Activated CD8-positive, alpha-beta memory T cell treated with anti-CD3 and anti-CD28 coated beads, Interleukin-2, amount 50 U/mL, for 24 hours (primary cell): ENCODE measurements around the gene BIN1.
"Not testable (repeated sequence)": the region's sequence is repeated elsewhere in the genome, so short reads cannot be mapped to it uniquely, and the experiment has no call there.

ENCODE experiments used
- DNase-seq: peaks from one replicate; pipeline ENCODE4 v3.0.0-alpha.2; 2020; ENCODE audit errors: extremely low read depth

The BIN1 gene

DNA sequence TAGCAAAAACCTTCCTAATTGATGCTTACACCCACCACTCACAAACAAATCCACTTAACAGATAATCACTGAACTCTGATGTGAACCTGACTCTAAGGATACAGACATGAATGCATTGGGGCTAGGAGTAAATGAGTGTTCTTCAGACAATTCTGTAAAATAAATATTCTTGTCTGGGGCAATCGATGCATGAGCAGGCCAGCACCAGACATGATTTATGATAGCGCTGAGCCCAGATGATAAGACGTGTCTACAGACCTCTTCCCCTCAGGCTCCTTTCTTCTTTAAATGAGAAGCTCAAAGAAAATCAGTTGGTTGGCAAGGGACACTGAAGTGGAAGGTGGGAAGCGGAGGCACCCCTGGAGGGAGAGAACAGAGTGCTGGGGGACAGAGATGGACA, 27.3 kb upstream of the BIN1 start:
- DNase-seq = no peak

- DNase-seq = no peak
Observed at GRCh38 chr2:127133793-127134192, 26.8 kb upstream of the BIN1 start.

DNA sequence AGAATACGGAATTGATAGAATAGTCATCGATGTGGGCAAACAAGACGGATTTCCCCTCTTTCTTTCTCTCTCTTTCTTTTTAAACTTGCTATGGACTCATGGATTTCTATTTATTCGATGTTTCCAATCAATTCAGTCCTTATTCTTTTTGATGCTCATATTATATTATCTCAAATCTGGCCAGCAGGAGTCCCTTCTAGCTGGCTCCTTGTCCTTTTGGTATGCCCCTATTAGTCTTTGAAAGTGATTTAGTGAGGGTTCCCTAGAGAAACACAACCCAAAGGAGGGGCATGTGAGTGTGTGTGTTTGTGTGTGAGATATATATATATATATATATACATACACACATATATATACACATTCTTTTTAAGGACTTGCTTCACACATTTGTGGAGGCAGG, 23.5 kb upstream of the BIN1 start:
- DNase-seq = no peak

DNA sequence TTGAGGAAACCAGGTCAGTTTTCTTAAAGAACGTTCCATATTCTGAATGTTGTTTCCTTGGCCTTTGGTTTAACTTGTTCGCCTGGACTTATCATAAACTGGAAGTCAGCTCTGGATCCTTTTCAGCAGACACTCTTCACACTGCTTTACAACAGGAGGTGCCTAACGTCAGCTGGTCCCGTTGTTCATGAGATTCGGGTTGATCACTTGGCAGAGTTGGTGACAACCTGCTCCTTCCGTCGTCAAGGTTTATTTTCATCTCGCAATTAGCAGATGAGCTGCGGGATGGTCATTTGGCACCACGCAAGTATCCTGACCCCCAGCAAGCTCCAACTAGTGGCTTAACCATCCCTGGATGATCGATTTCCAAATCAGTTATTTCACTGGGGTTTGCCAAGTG, 23.0 kb upstream of the BIN1 start:
- DNase-seq = no peak

DNA sequence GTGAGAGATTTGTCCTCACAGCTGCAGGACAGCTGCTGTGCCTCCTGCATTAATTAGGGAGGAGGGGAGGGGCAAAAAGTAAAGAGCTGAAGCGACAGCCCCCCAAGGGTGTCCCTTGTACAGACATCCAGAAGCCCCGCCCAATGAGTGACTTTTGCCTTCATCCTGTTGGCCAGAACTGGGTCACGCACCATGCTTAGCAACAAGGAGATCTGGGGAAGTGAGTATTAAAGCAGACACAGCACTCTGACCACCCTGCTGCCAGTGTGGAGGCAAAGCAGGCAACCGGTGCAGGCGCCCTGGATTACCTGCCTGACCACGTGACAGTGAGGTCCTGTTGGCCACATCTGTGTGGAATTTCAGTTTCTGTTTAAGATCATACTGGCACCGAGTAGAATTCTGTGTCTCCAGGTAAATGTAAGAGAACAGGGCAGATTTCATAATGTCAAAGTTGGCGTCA, 21.5 kb upstream of the BIN1 start:
- DNase-seq = no peak

GRCh38 chr2:127125821-127126220, 18.9 kb upstream of the BIN1 start:
- no peak for DNase-seq

- DNase-seq = no peak
Observed at GRCh38 chr2:127124426-127124825, 17.5 kb upstream of the BIN1 start.

DNA sequence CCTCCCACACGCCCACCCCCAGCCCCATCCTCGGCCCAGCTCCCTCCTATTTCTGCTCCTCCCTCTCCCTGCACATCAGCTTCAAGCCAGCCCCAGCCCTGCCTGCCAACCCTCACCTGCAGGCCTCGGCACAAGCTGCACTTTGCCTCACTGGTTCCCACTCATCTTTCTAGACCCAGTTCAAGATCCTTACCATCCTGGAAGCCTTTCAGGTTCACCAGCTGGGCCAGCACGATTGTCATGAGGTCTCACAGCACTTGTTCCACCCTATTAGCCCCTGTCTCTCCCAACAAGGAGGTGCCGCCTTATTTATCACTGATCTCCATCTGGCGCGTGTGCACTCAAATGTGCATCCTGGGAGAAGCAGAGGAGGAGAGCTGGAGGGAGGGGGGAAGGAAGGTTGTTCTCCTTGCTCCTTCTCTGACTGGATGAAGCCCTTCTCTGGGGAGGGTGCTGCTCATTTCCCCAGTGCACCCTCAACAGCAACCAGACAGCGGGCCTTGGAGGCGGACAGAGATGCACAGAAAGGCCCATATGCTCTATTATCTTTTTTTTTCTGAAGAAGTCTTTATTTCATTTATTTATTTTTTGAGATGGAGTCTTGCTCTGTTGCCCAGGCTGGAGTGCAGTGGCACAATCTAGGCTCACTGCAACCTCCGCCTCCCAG, 15.5 kb upstream of the BIN1 start:
- no peak for DNase-seq

GRCh38 chr2:127121776-127122176, 14.8 kb upstream of the BIN1 start:
- no peak for DNase-seq

DNA sequence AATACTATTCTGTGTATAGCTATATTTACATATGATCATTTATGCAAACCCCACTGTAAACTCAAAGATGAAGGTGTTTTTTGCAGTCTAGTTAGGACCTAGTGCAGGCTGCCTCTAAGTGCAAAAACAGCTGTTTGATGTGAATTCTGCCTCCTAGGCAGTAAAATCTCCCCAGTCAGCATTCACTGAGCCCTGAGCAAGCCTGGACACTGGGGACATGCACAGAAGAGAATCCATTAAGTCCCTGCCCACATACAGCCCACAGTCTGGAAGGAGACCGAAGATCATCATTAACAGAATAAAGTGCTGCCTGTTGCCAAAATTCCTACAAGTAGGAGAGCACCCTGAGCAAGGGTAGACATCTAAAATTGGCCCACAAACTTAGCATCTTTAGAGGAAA, 14.4 kb upstream of the BIN1 start:
- DNase-seq = no peak

DNA sequence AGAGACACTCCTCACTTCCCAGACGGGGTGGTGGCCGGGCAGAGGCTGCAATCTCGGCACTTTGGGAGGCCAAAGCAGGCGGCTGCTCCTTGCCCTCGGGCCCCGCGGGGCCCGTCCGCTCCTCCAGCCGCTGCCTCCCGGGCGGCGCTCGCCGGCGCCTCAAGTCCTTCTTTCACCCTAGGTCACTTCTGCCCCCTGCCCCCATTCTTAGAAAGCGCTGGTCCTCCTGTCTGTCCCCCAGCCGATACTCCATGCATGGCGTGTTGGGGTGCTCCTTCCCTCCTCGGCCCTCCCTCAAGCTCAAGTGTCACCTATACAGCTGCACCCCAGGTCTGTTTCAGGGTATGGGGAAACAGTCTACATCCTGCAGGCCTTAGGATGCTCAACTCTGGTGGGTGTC, 13.5 kb upstream of the BIN1 start:
- DNase-seq = not testable (repeated sequence)

DNA sequence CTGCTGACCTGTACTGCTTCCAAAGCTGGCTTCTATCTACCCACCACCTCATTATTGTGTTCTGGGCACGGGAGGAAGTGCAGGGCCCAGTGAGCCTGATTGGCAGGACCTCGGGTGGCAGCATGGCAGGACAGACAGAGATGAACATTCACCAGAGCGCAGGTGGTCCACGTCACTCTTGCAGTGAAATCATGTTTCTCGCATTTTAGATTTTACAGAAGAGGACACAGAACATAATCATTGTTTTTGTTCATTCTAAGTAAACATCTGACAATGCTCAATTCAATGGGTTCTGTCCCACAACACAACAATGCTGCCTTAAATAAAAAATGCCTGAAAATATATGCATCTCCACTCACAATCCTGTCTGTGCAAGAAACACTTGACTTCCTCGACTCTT, 11.5 kb upstream of the BIN1 start:
- DNase-seq = no peak

- no peak for DNase-seq
Observed at GRCh38 chr2:127118038-127118437, 11.1 kb upstream of the BIN1 start.

DNA sequence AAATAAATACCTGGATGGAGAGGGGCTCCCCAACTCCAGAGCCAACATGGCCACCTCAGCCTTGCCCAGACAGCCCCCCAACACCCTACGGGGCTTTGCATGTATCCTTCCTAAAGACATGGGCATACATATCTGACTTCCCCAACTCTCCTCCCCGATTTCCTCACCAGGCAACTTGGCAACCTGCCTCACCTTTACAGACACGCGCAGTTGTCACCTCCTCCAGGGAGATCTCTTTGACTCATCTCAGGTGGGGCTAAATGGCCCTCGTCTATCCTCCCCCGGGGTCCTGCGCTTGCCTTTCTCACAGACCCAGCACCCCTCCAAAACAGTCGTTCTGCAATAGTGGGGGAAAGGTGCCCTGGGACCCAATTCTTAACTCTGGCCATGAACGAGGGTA, 10.6 kb upstream of the BIN1 start:
- DNase-seq = no peak

- DNase-seq = no peak
Observed at GRCh38 chr2:127115471-127116199, 8.7 kb upstream of the BIN1 start.

DNA sequence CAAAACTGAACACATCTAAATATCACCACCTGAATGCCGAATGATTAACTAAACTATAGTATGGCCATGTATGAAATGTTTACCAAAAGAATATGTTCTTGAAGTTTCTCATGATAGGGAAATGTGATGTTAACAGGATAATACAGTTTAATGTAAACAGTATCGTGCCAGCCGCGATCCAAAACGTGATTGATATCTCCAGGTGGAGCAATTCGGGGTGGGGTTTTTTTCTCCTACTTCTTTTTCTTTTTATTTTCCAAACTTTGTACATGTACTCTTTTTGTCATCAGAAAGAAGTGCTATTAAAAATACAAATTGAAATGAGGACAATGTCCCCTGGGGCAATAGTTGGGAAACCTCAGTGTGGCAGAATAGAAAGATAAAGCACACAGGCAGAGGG, 4.0 kb upstream of the BIN1 start:
- DNase-seq = no peak

DNA sequence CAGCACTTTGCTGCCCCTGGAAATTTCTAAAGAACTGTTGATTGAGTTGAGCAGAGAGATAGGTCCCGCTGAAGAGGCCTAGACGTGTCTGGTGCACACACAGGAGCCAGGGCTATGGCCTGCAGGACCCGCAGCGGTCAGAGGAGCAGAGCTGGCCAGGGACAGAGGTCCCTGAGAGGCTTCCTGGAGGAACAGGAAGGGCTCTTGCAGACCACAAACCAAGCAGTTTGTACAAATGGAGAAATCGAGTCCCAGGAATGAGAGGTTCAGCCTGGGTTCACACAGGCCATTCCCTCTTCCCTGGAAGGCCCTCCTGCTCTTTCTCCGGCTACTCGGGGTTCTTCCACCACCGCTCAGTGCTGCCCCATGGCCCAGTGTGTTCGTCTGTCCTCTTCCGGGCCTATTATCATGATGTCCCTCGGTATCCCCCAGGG, 1.2 kb upstream of the BIN1 start:
- DNase-seq = no peak

DNA sequence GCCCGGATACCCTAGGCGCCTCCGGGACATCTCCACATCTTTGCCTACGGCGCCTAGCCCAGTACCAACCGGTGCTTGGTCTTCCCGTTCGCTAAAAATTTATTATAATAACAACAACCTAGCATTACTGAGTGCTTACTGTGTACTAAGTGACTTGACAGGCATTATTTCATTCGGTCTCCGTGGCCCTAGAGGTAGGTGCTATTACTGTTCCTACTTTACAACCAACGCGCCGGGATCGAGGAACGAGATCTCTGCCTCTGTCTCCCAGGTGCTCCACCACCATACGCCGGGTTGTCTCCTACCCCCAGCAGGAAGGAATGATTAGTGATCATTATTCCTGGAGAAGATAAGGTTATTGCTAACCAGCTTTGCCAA, 657 bp upstream of the BIN1 start:
- DNase-seq = no peak

GRCh38 chr2:127106457-127106990, 430 bp downstream of the BIN1 start:
- DNase-seq = no peak

DNA sequence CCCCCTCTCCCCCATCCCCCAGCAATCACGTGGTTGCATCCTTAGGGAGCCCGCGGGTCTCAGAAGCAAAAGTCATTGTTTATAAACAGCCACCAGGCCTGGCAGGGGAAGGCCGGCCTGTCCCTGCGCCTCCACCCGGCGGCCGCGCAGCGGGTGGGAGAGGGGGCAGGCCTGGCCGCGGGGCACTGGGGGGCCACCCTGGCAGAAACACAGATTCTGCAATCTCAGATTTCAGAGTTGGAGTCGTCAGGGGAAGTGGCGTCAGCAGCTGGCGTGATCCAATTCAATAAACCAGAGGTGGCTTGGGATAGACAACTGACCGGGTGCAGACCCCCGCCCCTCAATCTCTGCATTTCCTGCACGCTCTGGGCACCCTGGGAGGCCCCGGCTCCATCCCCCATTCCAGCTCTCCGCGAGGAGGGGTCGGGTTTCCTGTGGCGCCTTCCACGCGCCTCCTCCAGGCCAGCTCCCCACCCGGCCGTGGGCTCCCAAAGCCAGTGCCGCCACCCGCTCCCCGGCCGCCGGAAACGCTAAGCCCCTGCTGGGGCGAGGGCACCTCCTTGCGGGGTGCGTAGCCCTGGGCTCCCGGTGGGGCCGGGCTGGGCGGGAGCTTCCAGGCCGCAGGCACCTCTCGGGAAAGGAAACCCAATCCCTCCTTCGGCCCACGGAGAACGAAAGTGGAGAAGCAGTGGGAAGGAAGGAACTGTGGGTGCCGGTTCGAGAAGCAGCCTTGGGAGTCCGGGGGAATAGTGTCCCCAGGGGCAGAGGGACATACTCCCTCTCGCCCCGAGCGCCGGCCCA, 1.1 kb downstream of the BIN1 start:
- DNase-seq = no peak

DNA sequence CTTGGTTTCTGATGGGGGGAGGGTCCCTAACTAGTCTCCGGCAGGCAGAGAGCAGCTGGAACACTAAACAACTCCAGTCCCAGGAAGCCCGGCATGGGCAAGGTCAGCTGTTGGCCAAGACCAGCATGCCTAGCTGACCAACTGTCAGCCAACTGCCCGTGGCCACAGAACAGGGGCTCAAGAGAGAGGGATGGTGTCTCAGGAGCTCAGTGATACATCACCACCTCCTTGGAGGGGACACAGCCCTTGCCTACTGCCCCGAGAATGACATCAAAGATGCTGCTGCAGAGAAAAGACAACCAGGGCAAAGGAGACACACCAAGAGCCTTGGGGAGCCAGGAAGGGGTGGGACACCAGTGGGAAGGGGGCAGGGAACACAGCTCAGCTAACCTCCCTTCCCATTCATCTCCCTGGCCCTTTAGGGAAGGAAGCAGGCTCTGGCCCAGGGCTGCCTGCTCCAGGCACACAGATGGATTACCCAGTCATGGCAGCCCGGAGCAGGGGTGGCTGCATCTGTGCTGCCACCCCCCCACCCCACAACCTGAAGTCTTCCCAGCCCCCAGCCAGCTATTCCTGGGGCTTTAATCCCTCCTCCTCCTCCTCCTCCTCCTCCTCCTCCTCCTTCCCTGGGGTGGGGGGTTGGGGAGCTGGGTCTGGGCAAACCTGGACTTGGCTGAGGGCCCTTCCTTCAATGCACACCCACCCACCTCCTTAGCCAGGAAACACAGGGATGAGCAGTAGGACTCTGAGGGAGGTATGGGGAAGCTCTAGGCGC, 1.9 kb downstream of the BIN1 start:
- DNase-seq = no peak

GRCh38 chr2:127104166-127104660, 2.7 kb downstream of the BIN1 start:
- DNase-seq = no peak
